Fibroblast of villous mesenchyme (primary cell): Measurements from ENCODE around the gene DPP7. TPM values are rescaled to one million over a fixed set of nuclear protein-coding genes. Genes with fewer than 3 reads are reported as not detected.

Source experiments
- DNase-seq: peaks from one replicate; pipeline ENCODE4 v3.0.0-alpha.2; 2010; ENCODE audit warnings: low read depth
- H3K4me3 ChIP-seq: 2 replicates; pipeline ENCODE4 v1.5.1; 2011; ENCODE audit warnings: low read depth, mild to moderate bottlenecking, low read length
- total RNA-seq: library from RNA; depleted of rRNA; stranded (reverse); fragments of >200 nt; gene quantifications from 2 replicates; pipeline ENCODE4 v1.2.3, GENCODE V29; 2012
- TF ChIP-seq, protein P1 (sequence below): IDR thresholded peaks from 2 replicates; pipeline ENCODE4 v1.5.1; 2012; ENCODE audit warnings: low read depth, mild to moderate bottlenecking, low read length; ENCODE audit not compliant: insufficient read depth

The DPP7 gene
- total RNA-seq, 1 donor: 41.5 TPM

DNA sequence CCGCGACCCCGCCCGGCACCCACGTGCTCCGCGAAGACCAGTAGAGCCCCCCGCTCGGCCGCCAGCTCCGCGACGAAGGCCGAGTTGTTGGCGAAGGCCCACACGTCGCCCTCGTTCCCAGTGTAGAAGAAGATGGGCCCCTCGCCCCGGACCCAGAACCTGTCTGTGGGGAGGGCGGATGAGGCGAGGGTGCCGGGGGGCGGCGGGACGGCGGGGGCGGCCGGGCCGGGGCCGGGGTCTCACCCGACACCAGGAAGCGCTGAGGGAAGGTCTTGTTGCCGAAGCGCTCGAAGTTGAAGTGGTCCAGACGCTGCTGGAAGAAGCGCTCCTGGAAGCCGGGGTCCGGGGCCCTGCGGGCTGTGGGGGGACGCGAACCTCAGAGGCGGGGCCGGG lies 317 bp downstream of the DPP7 start:
- H3K4me3 ChIP-seq: peak overlapping the region; percentile 63
- TF ChIP-seq, protein P1, sequence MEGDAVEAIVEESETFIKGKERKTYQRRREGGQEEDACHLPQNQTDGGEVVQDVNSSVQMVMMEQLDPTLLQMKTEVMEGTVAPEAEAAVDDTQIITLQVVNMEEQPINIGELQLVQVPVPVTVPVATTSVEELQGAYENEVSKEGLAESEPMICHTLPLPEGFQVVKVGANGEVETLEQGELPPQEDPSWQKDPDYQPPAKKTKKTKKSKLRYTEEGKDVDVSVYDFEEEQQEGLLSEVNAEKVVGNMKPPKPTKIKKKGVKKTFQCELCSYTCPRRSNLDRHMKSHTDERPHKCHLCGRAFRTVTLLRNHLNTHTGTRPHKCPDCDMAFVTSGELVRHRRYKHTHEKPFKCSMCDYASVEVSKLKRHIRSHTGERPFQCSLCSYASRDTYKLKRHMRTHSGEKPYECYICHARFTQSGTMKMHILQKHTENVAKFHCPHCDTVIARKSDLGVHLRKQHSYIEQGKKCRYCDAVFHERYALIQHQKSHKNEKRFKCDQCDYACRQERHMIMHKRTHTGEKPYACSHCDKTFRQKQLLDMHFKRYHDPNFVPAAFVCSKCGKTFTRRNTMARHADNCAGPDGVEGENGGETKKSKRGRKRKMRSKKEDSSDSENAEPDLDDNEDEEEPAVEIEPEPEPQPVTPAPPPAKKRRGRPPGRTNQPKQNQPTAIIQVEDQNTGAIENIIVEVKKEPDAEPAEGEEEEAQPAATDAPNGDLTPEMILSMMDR: no peak
- no peak for DNase-seq

DNA sequence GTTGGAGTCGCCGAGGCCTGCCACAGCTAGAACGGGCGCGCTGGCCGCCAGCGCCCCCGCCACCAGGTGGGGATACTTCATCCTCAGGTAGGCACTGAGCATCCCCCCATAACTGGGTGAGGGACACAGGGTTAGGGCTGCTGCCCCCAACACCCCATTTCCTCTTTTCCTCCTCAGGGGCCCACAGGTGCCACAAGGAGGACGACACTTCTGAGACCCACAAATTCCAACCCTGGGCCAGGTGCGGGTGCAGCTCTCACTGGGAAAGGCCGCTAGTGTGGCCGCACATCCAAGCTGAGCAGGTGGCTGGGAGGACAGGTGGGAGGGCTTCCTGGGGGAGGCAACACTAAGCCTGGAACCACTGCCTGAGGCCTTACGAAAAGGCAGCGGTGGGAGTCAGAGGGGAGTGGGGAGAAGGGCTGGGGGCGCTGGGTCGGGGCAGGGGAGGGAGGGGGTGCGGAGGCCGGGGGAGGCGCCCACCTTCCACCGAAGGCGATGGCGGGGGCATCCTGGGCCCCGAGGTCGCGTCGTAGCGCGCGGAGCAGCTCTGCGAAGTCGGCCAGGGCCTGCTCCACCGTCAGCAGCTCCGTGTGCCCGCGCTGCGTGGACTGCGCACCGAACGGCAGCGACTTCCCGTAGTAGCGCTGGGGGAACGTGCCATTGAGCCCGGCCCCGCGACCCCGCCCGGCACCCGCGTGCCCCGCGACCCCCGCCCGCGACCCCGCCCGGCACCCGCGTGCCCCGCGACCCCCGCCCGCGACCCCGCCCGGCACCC lies 961 bp downstream of the DPP7 start:
- TF ChIP-seq, protein P1: no peak
- peak overlapping the region; percentile 63 for H3K4me3 ChIP-seq
- peak; percentile 12 for DNase-seq

DNA sequence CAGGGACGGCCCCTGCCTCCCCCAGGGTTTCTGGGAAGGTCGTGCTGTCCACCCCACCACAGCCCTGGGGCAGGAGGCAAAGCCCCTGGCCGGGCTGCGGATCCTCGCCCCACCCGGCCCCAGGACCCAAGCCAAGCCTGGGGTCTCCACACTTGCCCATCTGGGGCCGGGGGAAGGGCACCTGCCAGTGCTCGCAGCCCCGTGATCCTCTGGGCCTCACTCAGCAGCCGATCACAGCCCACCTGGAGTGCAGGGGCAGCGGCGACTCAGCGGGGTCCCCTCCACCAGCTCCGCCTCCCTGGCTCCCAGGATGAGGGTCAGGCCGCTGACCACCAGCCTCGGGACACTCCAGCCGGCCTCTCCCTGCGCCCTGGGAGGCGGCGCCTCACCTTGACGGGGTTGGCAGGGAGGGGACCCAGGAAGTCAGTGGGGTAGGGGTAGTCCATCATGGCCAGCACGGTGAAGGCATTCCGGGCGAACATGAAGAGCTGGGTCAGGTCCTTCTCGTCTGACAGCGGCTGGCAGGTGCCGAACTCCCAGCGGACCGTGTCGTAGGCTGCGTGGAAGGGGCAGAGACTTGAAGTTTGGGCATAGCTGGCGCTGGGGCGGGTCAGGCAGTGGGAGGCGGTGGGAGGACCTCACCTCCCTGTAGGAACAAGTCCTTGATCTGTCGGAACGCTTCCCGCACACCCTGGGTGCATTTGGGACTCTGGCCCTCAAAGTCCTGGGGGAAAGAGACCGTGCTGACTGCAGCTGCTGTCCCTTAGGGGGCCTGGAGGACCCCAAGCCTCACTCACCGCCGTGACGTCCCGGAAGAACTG lies 1.8 kb downstream of the DPP7 start:
- no peak for DNase-seq
- no peak overlapping the region for H3K4me3 ChIP-seq
- TF ChIP-seq, protein P1: no peak

DNA sequence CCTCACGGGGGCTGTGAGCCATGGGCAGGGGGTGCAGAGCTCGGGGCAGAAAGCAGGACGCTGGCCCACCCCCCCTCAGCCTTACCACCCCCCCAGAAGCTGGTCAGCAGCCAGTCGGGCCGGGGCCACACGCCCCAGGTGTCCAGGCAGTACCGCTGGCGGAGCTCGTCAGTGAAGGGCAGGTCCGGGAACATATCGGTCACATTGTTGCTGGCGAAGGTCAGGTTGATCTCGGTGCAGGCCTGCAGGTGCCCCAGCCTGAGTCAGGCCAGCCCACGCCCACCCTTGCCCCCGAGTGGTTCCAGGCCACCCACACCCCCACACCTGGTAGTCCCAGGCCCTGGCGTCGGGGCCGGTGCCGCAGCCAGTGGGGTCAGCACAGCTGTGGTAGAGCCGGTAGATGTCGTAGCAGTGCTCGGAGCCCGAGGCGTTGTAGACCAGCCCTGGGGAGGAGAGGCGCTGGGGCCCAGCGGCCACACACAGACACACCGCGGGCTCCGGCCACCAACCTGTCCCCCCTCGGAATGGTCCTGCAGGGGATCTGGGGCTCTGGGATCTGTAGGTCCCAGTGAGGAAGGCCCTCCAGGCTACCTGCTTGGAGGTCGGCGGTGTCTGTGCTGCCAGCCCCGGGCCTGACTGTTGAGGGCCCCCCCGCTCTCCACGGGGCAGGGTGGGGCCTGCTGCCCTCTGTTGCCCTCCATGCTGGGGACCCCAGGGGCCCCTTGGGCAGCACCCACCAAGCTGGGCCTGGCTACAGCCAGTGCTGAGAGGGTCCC lies 2.6 kb downstream of the DPP7 start:
- DNase-seq: no peak
- no peak overlapping the region for H3K4me3 ChIP-seq
- TF ChIP-seq, protein P1: no peak

DNA sequence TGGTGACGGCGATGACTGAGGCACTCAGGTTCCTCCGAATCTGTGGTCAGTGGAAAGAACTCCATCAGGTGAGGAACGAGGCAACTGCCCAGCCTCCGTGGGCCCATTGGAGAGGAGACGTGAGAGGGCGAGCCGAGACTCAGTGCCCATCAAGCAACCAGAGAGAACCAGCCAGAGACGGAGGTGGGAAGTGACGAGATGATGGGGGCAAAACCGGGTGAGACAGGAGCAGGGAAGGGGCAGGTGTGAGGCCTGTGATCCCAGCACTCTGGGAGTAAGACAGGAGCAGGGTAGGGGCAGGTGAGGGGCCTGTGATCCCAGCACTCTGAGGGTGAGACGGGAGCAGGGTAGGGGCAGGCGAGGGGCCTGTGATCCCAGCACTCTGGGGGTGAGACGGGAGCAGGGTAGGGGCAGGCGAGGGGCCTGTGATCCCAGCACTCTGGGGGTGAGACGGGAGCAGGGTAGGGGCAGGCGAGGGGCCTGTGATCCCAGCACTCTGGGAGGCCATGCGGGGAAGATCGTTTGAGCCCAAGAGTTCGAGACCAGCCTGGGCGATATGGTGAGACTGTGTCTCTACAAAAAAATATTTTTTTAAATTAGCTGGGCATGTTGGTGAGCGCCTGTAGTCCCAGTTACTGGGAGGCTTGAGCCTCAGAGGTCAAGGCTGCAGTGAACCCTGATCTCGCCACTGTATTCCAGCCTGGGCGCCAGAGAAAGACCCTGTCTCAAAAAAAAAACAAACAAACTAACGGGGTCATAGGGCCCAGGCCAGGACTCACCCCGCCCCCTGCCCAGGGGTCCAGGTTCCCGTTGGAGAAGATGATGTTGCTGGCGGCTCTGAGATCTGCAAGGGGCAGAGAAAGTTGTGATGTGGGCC lies 3.4 kb downstream of the DPP7 start:
- H3K4me3 ChIP-seq: no peak overlapping the region
- TF ChIP-seq, protein P1: no peak
- DNase-seq: no peak

DNA sequence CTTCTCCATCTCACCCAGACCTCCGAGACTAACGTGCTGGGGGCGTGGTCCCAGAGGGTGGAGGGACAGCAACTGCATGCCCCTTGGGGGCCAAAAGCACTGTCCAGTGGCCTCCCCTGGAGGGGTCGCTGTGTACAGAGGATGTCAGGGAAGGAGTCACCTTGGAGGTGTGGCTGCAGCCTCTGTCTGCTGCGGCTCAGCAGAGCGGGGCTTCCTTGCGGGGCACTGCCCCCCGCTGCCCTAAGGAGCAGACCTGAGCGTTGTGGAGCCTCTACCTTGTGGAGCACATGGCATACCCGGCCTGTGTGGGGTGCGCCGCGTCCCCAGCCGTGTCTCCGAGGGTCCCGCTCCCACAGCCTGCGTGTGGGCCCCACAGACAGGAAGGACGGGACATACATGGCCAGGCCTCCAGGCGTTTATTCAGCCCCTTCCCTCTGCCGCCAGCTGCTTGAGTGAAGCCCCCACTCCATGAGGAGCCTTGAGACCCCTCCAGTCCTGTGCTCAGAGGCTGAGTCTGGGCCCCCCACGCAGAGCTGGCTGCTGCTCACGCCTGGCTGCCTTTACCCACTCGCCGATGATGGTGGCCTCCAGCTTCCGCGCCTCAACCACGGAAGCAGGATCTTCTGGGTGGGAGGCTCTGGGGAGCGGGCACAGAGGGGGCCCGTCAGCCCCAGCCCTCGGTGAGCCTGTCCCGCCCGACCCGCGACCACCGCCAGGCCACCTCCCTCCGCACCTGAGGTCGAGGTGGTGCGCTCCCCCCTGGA lies 4.2 kb downstream of the DPP7 start:
- DNase-seq: no peak
- TF ChIP-seq, protein P1: no peak
- H3K4me3 ChIP-seq: no peak overlapping the region
